ENCODE results near the gene MPPED2.

MPPED2 gene

DNA sequence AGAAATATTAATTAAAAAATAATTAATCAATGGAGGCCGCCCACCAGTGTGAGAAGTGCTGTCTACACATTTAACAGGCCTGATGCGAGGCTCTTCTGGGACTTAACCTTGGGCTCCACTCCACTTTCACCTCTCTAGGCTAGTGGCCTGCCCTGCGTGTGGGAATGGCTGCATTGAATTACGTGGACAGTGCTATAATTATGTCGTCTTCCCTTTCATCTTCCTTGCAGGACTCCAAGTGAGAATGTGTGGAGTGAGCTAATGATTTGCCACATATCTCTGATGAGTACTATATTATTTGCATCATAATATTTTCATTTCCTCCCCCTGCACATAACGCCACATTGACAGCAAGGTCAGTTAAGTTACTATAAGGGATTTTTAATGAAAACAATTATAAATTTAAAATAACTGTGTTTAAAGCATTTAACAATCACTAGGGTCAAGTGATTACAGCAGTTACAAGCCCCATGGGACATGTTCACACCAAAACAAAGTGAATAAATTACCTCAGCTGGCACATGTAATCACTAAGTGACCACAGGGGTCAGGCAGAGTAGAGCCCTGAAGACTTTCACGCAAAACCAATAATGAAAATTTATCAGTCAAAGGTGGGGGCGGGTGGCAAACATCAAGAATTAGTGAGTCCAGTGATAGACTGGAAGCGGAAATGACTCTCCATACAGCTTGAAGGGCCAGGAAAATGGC, 63.5 kb downstream of the MPPED2 start:
- no peak for DNase-seq (ENCODE audit: low read depth)
- no peak for TF ChIP-seq CTCF (conservative IDR thresholded peaks at IDR 0.05; ENCODE audit: control insufficient read depth, insufficient read depth, low read depth, low read length)
- H3K4me3 ChIP-seq (ENCODE audit: control insufficient read depth, low read depth, low read length) = no peak overlapping the region

DNA sequence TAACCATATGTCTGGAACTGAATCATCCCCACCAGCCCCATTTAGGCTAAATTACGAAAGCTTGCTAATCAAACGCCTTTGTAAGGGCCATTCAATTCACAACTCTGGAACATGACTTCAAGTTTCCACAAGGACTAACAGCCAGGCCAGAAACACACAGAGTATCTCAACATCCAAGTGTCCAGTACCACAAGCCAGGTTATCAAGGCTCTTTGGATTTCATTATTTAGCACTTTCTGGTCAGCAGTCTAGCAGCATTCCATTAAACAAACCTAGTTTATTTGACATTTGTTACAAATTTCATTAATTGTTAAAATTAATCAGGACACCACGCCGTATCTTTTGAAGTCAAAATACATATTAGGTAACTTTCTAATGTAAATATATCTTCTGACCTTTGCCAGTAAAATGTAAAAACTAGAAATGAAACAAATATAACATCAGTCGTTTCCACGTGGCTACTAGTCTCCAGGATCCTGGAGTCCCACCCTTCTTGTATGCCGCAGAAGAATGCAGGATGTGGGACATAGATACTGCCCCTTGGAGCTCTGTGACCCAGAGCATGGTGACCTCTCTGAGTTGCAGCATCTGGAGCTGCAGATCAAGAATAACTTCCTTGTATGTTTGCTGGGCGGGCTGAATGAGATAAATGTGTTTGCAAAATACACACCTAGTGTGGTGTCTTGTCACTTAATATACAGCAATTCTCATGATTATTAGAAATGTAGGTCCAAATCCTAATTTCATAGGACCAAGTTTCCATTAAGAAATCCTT, 64.7 kb downstream of the MPPED2 start:
- DNase-seq (ENCODE audit: low read depth) = no peak
- no peak for TF ChIP-seq CTCF (conservative IDR thresholded peaks at IDR 0.05; ENCODE audit: control insufficient read depth, insufficient read depth, low read depth, low read length)
- H3K4me3 ChIP-seq (ENCODE audit: control insufficient read depth, low read depth, low read length) = no peak overlapping the region

DNA sequence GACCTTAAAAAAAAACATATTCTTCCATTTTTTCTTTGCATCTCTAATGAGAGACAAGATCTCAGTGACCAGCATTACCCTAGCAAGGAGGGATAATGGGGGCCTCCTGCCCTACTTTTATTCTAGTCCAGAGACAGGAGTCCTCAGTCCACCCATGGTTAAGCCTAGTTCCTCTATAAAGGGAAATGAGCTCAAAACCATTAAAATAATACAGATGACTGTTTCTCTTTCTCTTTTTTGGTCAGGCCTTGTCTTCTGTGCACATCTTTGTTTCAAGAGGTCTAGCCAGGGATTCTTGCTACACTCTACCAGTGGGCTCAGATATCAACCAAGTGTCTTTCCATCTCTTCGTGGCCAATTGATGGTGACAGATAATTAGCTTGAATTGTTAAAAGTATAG, 73.1 kb downstream of the MPPED2 start:
- H3K4me3 ChIP-seq (ENCODE audit: control insufficient read depth, low read depth, low read length) = no peak overlapping the region
- no peak for DNase-seq (ENCODE audit: low read depth)
- no peak for TF ChIP-seq CTCF (conservative IDR thresholded peaks at IDR 0.05; ENCODE audit: control insufficient read depth, insufficient read depth, low read depth, low read length)

- no peak overlapping the region for H3K4me3 ChIP-seq (ENCODE audit: control insufficient read depth, low read depth, low read length)
- no peak for DNase-seq (ENCODE audit: low read depth)
- no peak for TF ChIP-seq CTCF (conservative IDR thresholded peaks at IDR 0.05; ENCODE audit: control insufficient read depth, insufficient read depth, low read depth, low read length)
Measured at GRCh38 chr11:30511408-30511807, 74.7 kb downstream of the MPPED2 start.

GRCh38 chr11:30510750-30511149, 75.4 kb downstream of the MPPED2 start:
- TF ChIP-seq CTCF (conservative IDR thresholded peaks at IDR 0.05; ENCODE audit: control insufficient read depth, insufficient read depth, low read depth, low read length) = no peak
- no peak overlapping the region for H3K4me3 ChIP-seq (ENCODE audit: control insufficient read depth, low read depth, low read length)
- DNase-seq (ENCODE audit: low read depth) = no peak

DNA sequence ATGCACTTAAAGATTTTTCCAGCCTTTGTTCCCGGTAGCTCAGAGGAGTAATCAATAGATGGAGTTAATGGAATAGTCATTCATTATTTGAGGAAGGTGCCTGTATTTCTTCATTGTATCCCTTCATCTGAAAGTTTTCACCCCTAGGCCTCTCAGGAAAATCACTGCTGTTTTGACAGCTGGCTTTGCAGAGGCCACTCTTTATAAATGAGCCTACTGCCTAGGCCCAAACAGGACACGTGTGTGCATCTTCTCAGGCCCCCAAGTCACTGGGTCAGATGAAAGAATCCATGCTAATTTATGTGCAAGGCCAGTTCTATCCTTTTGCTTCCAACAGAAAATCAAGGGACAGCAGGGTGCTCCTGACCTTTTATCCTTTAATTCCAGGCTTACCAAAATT, 76.8 kb downstream of the MPPED2 start:
- H3K4me3 ChIP-seq (ENCODE audit: control insufficient read depth, low read depth, low read length) = no peak overlapping the region
- no peak for DNase-seq (ENCODE audit: low read depth)
- no peak for TF ChIP-seq CTCF (conservative IDR thresholded peaks at IDR 0.05; ENCODE audit: control insufficient read depth, insufficient read depth, low read depth, low read length)
